K562 (cell line): ENCODE data around the gene ZC3H12A. TPM values are rescaled to one million over a fixed set of nuclear protein-coding genes. Genes with fewer than 3 reads are reported as not detected.
A peak's percentile ranks its signal among the peaks of the same experiment; 100 is the strongest.

Experiments used
- ATAC-seq: fragments of 200-7000 bp; cut with Tn5 transposase; 3 replicates; pipeline ENCODE4 v1.9.1; 2020; ENCODE audit warnings: moderate library complexity
- BruUV-seq: library from RNA; stranded (reverse); fragments of 400-500 nt; replicated peaks from 2 replicates; lab custom pipeline; 2021; lab: Mats Ljungman, UMichigan
- CTCF ChIA-PET: fragments of 300-600 bp; formaldehyde crosslinking; extraction: SDS; loops from one replicate; lab custom pipeline; 2021; ENCODE audit warnings: low intra/inter-chr PET ratio; lab: Yijun Ruan, JAX
- POLR2A ChIA-PET: fragments of 300-600, 350-650 bp; sonication (Branson Sonifier 250); formaldehyde crosslinking; extraction: SDS; loops from one replicate; lab custom pipeline; 2021; ENCODE audit warnings: antibody characterized with exemption, inconsistent platforms; lab: Yijun Ruan, JAX
- DNase-seq, 4 experiments: peaks; one replicate each; pipeline versions ENCODE4 v3.0.0 to v3.0.0-alpha.2; 2011 to 2018; ENCODE audit warnings: low spot score in 3 of 4, mixed read lengths in 3 of 4; ENCODE audit errors: extremely low read depth in 1 of 4
- FAIRE-seq: peaks from 2 replicates; lab custom pipeline; 2011; peaks lifted over from hg19 to GRCh38; lab: Jason Lieb, UNC
- H2AFZ ChIP-seq: 2 replicates; pipeline ENCODE4 v1.6.0; 2011; ENCODE audit warnings: low read depth, low read length, control low read depth, inconsistent platforms
- H3K27ac ChIP-seq: fragments of 200-600 bp; 3 replicates; pipeline ENCODE4 v1.8.0; 2011; ENCODE audit warnings: low read depth, mild to moderate bottlenecking, control low read depth, inconsistent platforms, low read length, moderate library complexity, mixed read lengths; ENCODE audit errors: extremely low read depth
- H3K27me3 ChIP-seq, 2 experiments: fragments of 300-600 bp in 1 of 2; 2 replicates in 1 of 2; 3 replicates in 1 of 2; pipeline versions ENCODE4 v1.6.0 to v1.8.0; 2011; ENCODE audit warnings: inconsistent platforms in 2 of 2, low read length in 2 of 2, mild to moderate bottlenecking in 1 of 2, mixed read lengths in 1 of 2, moderate library complexity in 1 of 2; ENCODE audit not compliant: control insufficient read depth in 2 of 2, insufficient read depth in 2 of 2
- H3K36me3 ChIP-seq: fragments of 300-600 bp; 3 replicates; pipeline ENCODE4 v1.8.0; 2011; ENCODE audit warnings: mild to moderate bottlenecking, low read length, inconsistent platforms; ENCODE audit not compliant: control insufficient read depth, insufficient read depth
- H3K4me1 ChIP-seq, 2 experiments: fragments of 200-600 bp in 1 of 2; replicated peaks in 1 of 2; 2 replicates in 1 of 2; 3 replicates in 1 of 2; pipeline versions ENCODE4 v1.5.1 to v1.8.0; 2011; ENCODE audit warnings: inconsistent platforms in 2 of 2, low read length in 2 of 2, mild to moderate bottlenecking in 1 of 2, mixed read lengths in 1 of 2, moderate library complexity in 1 of 2; ENCODE audit not compliant: control insufficient read depth in 2 of 2, insufficient read depth in 2 of 2
- H3K4me2 ChIP-seq: 2 replicates; pipeline ENCODE4 v1.6.1; 2011; ENCODE audit warnings: low read length, control low read depth, inconsistent platforms, mixed read lengths; ENCODE audit not compliant: insufficient read depth
- H3K4me3 ChIP-seq: fragments of 200-600 bp; sonication (generic), shearing (Covaris generic); 2 replicates; pipeline ENCODE4 v1.5.1; 2016; ENCODE audit warnings: control low read depth, inconsistent platforms
- H3K79me2 ChIP-seq: fragments of 200-600 bp; 3 replicates; pipeline ENCODE4 v1.8.0; 2011; ENCODE audit warnings: low read length, inconsistent platforms; ENCODE audit not compliant: control insufficient read depth, insufficient read depth
- H3K9ac ChIP-seq, 2 experiments: 2 replicates each; pipeline versions ENCODE4 v1.6.0 to v1.6.1; 2011; ENCODE audit warnings: low read depth in 2 of 2, low read length in 2 of 2, control low read depth in 1 of 2, inconsistent platforms in 1 of 2, mild to moderate bottlenecking in 1 of 2, mixed read lengths in 1 of 2; ENCODE audit not compliant: insufficient read depth in 1 of 2
- H3K9me1 ChIP-seq: one replicate; pipeline ENCODE4 v1.6.0; 2011; ENCODE audit warnings: inconsistent platforms, mild to moderate bottlenecking, low read length, moderate library complexity; ENCODE audit not compliant: control insufficient read depth, insufficient read depth
- H3K9me3 ChIP-seq: replicated peaks from 2 replicates; pipeline ENCODE4 v1.5.1; 2011; ENCODE audit warnings: low read depth, low read length, inconsistent platforms; ENCODE audit not compliant: control insufficient read depth, insufficient read depth
- H4K20me1 ChIP-seq: replicated peaks from 2 replicates; pipeline ENCODE4 v1.6.1; 2011; ENCODE audit warnings: low read length, inconsistent platforms, mixed read lengths; ENCODE audit not compliant: control insufficient read depth, insufficient read depth
- BRCA1 ChIP-seq, 2 experiments: fragments of 450-650 bp in 1 of 2; sonication (generic) in 1 of 2; formaldehyde crosslinking in 1 of 2; IDR thresholded peaks; 2 replicates each; pipeline versions ENCODE4 v1.5.0 to v1.6.1; 2017 to 2020; ENCODE audit warnings: mild to moderate bottlenecking in 1 of 2, missing genetic modification reagents in 1 of 2
- E2F6 ChIP-seq, 2 experiments: IDR thresholded peaks; 2 replicates each; pipeline ENCODE4 v1.6.1; 2011; ENCODE audit warnings: borderline replicate concordance in 1 of 2, control low read depth in 1 of 2, low read depth in 1 of 2, low read length in 1 of 2, mild to moderate bottlenecking in 1 of 2, mixed read lengths in 1 of 2, moderate library complexity in 1 of 2; ENCODE audit not compliant: insufficient read depth in 1 of 2, insufficient read length in 1 of 2, poor library complexity in 1 of 2, severe bottlenecking in 1 of 2; ENCODE audit errors: extremely low read depth in 1 of 2
- ETS2 ChIP-seq: IDR thresholded peaks from 2 replicates; pipeline ENCODE4 v1.6.1; 2016; ENCODE audit warnings: borderline replicate concordance, missing genetic modification characterization, mild to moderate bottlenecking, moderate library complexity, missing compliant biosample characterization; ENCODE audit not compliant: poor library complexity, severe bottlenecking
- EWSR1 ChIP-seq: fragments of 450-650 bp; IDR thresholded peaks from 2 replicates; pipeline ENCODE4 v1.6.1; 2018; ENCODE audit warnings: borderline replicate concordance, mild to moderate bottlenecking, low read depth, moderate library complexity; ENCODE audit not compliant: partially characterized antibody
- FOXK1 ChIP-seq: sonication (generic); formaldehyde crosslinking; IDR thresholded peaks from 2 replicates; pipeline ENCODE4 v1.8.0; 2022; ENCODE audit warnings: missing genetic modification reagents, mild to moderate bottlenecking, borderline replicate concordance
- MNT ChIP-seq, 2 experiments: fragments of 450-650 bp; conservative IDR thresholded peaks; 2 replicates each; pipeline ENCODE4 v1.6.1; 2017; ENCODE audit warnings: mild to moderate bottlenecking in 2 of 2, moderate library complexity in 2 of 2
- PRMT5 ChIP-seq: sonication (generic); formaldehyde crosslinking; IDR thresholded peaks from 2 replicates; pipeline ENCODE4 v1.5.0; 2020; ENCODE audit warnings: missing genetic modification reagents
- RBFOX2 ChIP-seq: fragments of 200-400 bp; formaldehyde crosslinking; IDR thresholded peaks from 2 replicates; pipeline ENCODE4 v1.6.1; 2017; ENCODE audit warnings: low read depth, mild to moderate bottlenecking, low read length, moderate library complexity
- SMAD1 ChIP-seq: fragments of 150-350 bp; IDR thresholded peaks from 2 replicates; pipeline ENCODE4 v1.6.1; 2014; ENCODE audit warnings: low read length, low read depth; ENCODE audit not compliant: partially characterized antibody
- SNRNP70 ChIP-seq: fragments of 200-400 bp; formaldehyde crosslinking; optimal IDR thresholded peaks from 2 replicates; pipeline ENCODE3; 2017; ENCODE audit warnings: low read depth, low read length
- TSC22D4 ChIP-seq: fragments of 450-650 bp; IDR thresholded peaks from 2 replicates; pipeline ENCODE4 v1.6.1; 2016; ENCODE audit warnings: missing genetic modification characterization, missing biosample characterization, control low read depth
- ZBED1 ChIP-seq: IDR thresholded peaks from 2 replicates; pipeline ENCODE4 v1.6.1; 2014
- ZNF696 ChIP-seq: fragments of 250-450 bp; sonication (Bioruptor Pico); conservative IDR thresholded peaks from 2 replicates; pipeline ENCODE4 v1.4.0; 2020; ENCODE audit warnings: mild to moderate bottlenecking, moderate library complexity
- WGBS: fragments of 100-300 bp; shearing (Covaris generic); methylation state at CpG from one replicate; pipeline ENCODE4 v1.1.6; 2016; ENCODE audit warnings: low coverage, mixed read lengths; ENCODE audit not compliant: insufficient coverage; ENCODE audit errors: missing lambda C conversion rate; 5-methylcytosine and 5-hydroxymethylcytosine counted together
- in situ Hi-C: fragments of 300-500 bp; cut with MboI; formaldehyde crosslinking; loops from 4 replicates; pipeline ENCODE4 v1.15.0; 2018; ENCODE audit warnings: inconsistent platforms, mixed read lengths
- intact Hi-C: fragments of 100-400 bp; cut with micrococcal nuclease; formaldehyde crosslinking; loops from 2 replicates; pipeline ENCODE4 v1.14.2; 2022
- polyA plus RNA-seq, 8 experiments: library from polyadenylated mRNA; depleted of rRNA in 4 of 8; stranded (reverse) in 5 of 8; unstranded in 3 of 8; fragments of >200 nt; fragmentation: Nextera tagmentation in 2 of 8; fragmentation: Illumina TruSeq in 1 of 8; extraction: Ambion mirVana in 2 of 8; extraction: Trizol in 1 of 8; gene quantifications; 2 replicates each; pipeline versions ENCODE4 v1.2.1 to v1.2.3, GENCODE V29; 2011 to 2014; ENCODE audit warnings: inconsistent platforms in 1 of 8, missing spikeins in 1 of 8
- total RNA-seq, 7 experiments: library from RNA; depleted of rRNA in 6 of 7; stranded (reverse); fragments of >200 nt in 6 of 7; fragmentation: Illumina TruSeq in 2 of 7; extraction: Trizol in 2 of 7; gene quantifications; 2 replicates each; pipeline versions ENCODE4 v1.2.1 to v1.2.3, GENCODE V29; 2011 to 2021; ENCODE audit warnings: low replicate concordance in 1 of 7
- TF ChIP-seq, protein P1 (sequence below), 2 experiments: IDR thresholded peaks; 2 replicates each; pipeline ENCODE4 v1.6.1; 2012; ENCODE audit warnings: improper control_type of control experiment in 2 of 2, low read depth in 2 of 2, low read length in 2 of 2, borderline replicate concordance in 1 of 2

ZC3H12A gene
- total and polyA plus RNA-seq, 9 of the 15 experiments (the other 6 are each of a cell fraction or from before 2014, with no cell fraction given): 0.14 to 9.4 (median 6.7) TPM

DNA sequence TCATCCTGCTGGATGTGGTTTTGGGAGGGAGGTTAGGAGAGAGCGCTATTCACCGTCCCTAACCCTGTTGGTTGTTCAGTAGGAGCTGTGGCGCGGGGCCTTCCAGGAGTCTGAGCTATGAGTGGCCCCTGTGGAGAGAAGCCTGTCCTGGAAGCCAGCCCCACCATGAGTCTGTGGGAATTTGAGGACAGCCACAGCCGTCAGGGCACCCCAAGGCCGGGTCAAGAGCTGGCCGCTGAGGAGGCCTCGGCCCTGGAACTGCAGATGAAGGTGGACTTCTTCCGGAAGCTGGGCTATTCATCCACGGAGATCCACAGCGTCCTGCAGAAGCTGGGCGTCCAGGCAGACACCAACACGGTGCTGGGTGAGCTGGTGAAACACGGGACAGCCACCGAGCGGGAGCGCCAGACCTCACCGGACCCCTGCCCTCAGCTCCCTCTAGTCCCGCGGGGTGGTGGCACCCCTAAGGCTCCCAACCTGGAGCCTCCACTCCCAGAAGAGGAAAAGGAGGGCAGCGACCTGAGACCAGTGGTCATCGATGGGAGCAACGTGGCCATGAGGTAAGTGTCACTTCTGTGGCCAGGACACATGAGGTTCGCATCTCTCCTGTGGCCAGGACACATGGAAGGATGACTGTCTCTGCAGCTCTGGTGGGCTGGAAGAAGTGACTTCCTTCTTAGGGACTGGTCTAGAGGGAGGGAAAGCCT, 1.2 kb downstream of the ZC3H12A start:
- FAIRE-seq: no peak
- no peaks in the 10 kb centered on the region for H3K9me3 ChIP-seq
- BruUV-seq: no TSS peak
- ChIA-PET CTCF (interaction anchor here (0.6 kb wide), 1 partner anchor 21 kb away, joined by 3 read pairs; no protein-coding TSS in a partner anchor), POLR2A (interaction anchor here (0.7 to 7.6 kb wide), 25 partner anchors 10 to 1325 kb away, joined by 3 to 118 read pairs (median 3); partner anchors contain the start of genes DNALI1, MEAF6 and RSPO1)
- peaks cover 59% of the 10 kb centered on the region for H3K79me2 ChIP-seq
- DNase-seq: peak in 3 of 4 experiments; percentile 26 to 47 (median 45)
- H3K27ac ChIP-seq: peak overlapping the region; percentile 94
- H3K4me3 ChIP-seq: peak overlapping the region; percentile 77
- peaks cover 51% of the 10 kb centered on the region for H3K36me3 ChIP-seq
- peaks cover 61 to 74% of the 10 kb centered on the region in 2 experiments for H3K4me1 ChIP-seq
- peaks cover 7% of the 10 kb centered on the region for H3K9me1 ChIP-seq
- H3K27me3 ChIP-seq: 0 out of 5 replicates have a peak, but pooled peaks cover 0 to 3% of the 10 kb centered on the region in 2 experiments
- in situ Hi-C loops: no loop called here
- peak overlapping the region; percentile 86 to 98 for H3K9ac ChIP-seq
- 16% methylated on average over 23 of the region's 24 CpGs for WGBS
- peak overlapping the region; percentile 91; the same call in 1 of the 2 replicates for H2AFZ ChIP-seq
- H3K4me2 ChIP-seq: peak overlapping the region; percentile 96
- ATAC-seq: no peak
- H4K20me1 ChIP-seq: peaks cover 43% of the 10 kb centered on the region
- intact Hi-C loops: loop anchor here (10.0 kb wide), 1 partner anchor 79 kb away; the partner anchor contains the start of genes DNALI1 and SNIP1
- TF ChIP-seq RBFOX2 (no peak), PRMT5 (CRISPR knock-in tag) (0 out of 2 replicates have a peak, but pooled peaks have one; percentile 18), E2F6 (IDR thresholded peaks at IDR 0.05; ENCODE audit: borderline replicate concordance in 1 of 2, extremely low read depth in 1 of 2, insufficient read depth in 1 of 2, insufficient read length in 1 of 2, low read depth in 1 of 2, low read length in 1 of 2, poor library complexity in 1 of 2, severe bottlenecking in 1 of 2) (peak in 1 of 2 experiments; percentile 20), ZNF696 (CRISPR knock-in tag) (no peak), ZBED1 (no peak), BRCA1 (IDR thresholded peaks at IDR 0.05) (no peak), BRCA1 (CRISPR knock-in tag; IDR thresholded peaks at IDR 0.05) (no peak), SNRNP70 (no peak), TSC22D4 (tag) (no peak), SMAD1 (no peak), EWSR1 (no peak), ETS2 (no peak), FOXK1 (CRISPR knock-in tag) (no peak), MNT (conservative IDR thresholded peaks at IDR 0.05) (0 out of 4 replicates have a peak, but pooled peaks of 1 of the 2 experiments have one; percentile 12)
- TF ChIP-seq, protein P1, sequence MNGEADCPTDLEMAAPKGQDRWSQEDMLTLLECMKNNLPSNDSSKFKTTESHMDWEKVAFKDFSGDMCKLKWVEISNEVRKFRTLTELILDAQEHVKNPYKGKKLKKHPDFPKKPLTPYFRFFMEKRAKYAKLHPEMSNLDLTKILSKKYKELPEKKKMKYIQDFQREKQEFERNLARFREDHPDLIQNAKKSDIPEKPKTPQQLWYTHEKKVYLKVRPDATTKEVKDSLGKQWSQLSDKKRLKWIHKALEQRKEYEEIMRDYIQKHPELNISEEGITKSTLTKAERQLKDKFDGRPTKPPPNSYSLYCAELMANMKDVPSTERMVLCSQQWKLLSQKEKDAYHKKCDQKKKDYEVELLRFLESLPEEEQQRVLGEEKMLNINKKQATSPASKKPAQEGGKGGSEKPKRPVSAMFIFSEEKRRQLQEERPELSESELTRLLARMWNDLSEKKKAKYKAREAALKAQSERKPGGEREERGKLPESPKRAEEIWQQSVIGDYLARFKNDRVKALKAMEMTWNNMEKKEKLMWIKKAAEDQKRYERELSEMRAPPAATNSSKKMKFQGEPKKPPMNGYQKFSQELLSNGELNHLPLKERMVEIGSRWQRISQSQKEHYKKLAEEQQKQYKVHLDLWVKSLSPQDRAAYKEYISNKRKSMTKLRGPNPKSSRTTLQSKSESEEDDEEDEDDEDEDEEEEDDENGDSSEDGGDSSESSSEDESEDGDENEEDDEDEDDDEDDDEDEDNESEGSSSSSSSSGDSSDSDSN (IDR thresholded peaks at IDR 0.05; ENCODE audit: borderline replicate concordance in 1 of 2, low read depth in 2 of 2, low read length in 2 of 2): 0 out of 4 replicates have a peak, but pooled peaks of 1 of the 2 experiments have one; percentile 8
